Large intestine (tissue), 3 donors: ENCODE measurements around the gene RGSL1. TPM values are rescaled to one million over a fixed set of nuclear protein-coding genes. Genes with fewer than 3 reads are reported as not detected.
"Not testable (repeated sequence)": the region's sequence is repeated elsewhere in the genome, so short reads cannot be mapped to it uniquely, and the experiment has no call there.

Source experiments
- DNase-seq, 2 donors: peaks; one replicate each; pipeline versions ENCODE4 v3.0.0 to v3.0.0-alpha.2; 2013
- H3K27ac ChIP-seq: one replicate; pipeline ENCODE4 v1.5.1; 2013; ENCODE audit warnings: low read length
- H3K27me3 ChIP-seq: 2 replicates; pipeline ENCODE4 v1.6.1; 2013; ENCODE audit warnings: low read length; ENCODE audit not compliant: control insufficient read depth, insufficient read depth
- H3K36me3 ChIP-seq: 2 replicates; pipeline ENCODE4 v1.6.1; 2013; ENCODE audit warnings: low read length; ENCODE audit not compliant: control insufficient read depth, insufficient read depth
- H3K4me1 ChIP-seq: one replicate; pipeline ENCODE4 v1.6.1; 2013; ENCODE audit warnings: low read length; ENCODE audit not compliant: control insufficient read depth, insufficient read depth
- H3K4me3 ChIP-seq: one replicate; pipeline ENCODE4 v1.5.1; 2013; ENCODE audit warnings: low read length
- H3K9me3 ChIP-seq: one replicate; pipeline ENCODE4 v1.6.1; 2013; ENCODE audit warnings: mild to moderate bottlenecking, low read depth, low read length, moderate library complexity; ENCODE audit not compliant: control insufficient read depth
- WGBS: methylation state at CpG from one replicate; pipeline ENCODE4 v1.1.5; 2013; ENCODE audit warnings: low lambda C conversion rate; ENCODE audit not compliant: insufficient coverage; 5-methylcytosine and 5-hydroxymethylcytosine counted together
- polyA plus RNA-seq: library from polyadenylated mRNA; unstranded; fragments of 120-200 nt; gene quantifications from one replicate; pipeline ENCODE4 v1.2.1, GENCODE V29; 2013

The RGSL1 gene
- polyA plus RNA-seq, 1 donor = not detected

DNA sequence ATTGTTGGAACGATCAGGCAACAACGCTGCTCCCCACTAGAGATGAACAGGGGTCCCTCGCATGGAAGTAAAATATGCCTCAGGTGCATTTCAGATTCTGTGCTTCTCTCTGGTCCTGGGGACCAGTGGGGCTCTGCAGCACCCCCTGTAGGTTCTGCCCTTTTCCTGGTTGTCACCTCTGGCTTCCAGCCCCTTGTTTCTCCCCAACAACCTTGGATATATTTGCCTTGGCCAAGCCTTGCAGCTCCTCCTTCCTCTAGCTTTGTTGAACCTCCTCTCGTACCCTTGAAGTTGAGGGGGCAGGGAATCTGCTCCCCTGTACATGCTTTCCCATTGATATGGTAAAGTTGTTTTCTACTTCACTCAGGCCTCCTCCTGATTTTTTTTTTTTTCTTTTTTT lies 5.4 kb upstream of the RGSL1 start:
- WGBS = 83% methylated on average over 1 of the region's 4 CpGs
- H3K36me3 ChIP-seq = no peaks in the 10 kb centered on the region
- H3K4me3 ChIP-seq = no peak overlapping the region
- no peaks in the 10 kb centered on the region for H3K4me1 ChIP-seq
- DNase-seq = no peak
- no peaks in the 10 kb centered on the region for H3K27me3 ChIP-seq
- H3K9me3 ChIP-seq = peaks cover 4% of the 10 kb centered on the region
- H3K27ac ChIP-seq = no peak overlapping the region

DNA sequence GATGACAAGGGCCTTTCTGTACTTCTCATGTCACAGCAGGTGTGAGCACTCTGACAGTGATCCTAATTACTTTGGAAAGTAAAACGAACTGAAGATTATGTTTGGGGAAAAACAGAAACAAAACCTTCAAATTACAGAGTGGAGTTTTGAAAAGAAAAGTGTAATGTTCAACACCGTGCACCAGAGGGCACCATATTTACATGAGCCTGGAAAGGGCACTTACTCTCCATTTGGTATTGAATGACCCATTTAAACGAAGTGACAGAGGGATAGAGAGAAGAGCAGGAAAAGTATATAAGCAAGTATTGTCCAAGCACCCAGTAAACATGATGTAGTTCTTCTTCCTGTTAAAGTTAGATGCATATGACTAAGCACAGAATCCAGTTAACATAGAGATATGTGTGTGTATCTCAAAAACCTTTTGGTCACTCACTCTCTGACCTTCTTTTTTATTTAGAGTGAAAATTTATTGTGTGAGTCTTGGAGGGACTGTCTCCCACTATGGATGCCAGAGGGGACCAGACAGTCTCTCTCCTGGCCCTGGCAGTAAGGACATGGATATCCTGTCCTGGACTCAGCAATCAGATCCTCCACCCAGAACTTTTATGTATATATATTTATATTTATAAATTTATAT lies 3.8 kb upstream of the RGSL1 start:
- H3K27me3 ChIP-seq = no peaks in the 10 kb centered on the region
- H3K27ac ChIP-seq = no peak overlapping the region
- no peaks in the 10 kb centered on the region for H3K36me3 ChIP-seq
- WGBS = 0% methylated on average over 1 of the region's 3 CpGs
- DNase-seq = peak in 1 of 2 donors; percentile 19
- H3K4me1 ChIP-seq = no peaks in the 10 kb centered on the region
- H3K9me3 ChIP-seq = no peaks in the 10 kb centered on the region
- H3K4me3 ChIP-seq = no peak overlapping the region

DNA sequence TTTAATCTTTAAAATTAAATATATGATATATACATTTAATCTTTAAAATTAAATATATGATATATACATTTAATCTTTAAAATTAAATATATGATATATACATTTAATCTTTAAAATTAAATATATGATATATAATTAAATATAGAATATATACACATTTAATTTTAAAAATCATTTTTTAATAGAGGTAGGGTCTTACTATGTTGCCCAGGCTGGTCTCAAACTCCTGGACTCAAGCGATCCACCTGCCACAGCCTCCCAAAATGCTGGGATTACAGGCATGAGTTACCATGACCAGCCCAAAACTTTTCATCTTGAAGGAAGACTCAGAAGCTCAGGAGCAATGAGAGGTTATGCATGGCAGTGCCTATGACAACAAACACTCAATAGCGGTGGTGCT lies 2.8 kb upstream of the RGSL1 start:
- no CpG with 5 or more reads among the region's 2 CpGs for WGBS
- H3K4me3 ChIP-seq, H3K9me3 ChIP-seq, DNase-seq, H3K36me3 ChIP-seq, H3K27ac ChIP-seq, H3K4me1 ChIP-seq, H3K27me3 ChIP-seq: not testable (repeated sequence)

DNA sequence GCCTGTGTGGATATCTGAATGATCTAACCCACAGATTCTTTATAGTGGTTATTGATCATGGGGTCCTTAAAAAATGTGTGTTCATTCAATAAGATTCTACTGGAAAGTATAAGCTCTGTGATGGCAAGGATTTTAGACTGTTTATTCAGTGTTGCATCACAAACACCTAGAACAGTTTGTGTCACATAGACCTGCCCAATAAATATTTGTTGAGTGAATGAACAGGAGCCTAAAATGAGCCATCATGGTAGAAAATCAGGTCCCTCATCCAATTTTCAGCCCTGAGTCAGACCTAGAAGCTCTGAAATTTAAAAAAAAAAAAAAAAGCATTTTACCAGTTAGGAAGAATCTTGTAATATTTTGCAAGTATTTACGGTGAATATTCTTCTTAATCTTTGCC lies 2.3 kb upstream of the RGSL1 start:
- H3K4me1 ChIP-seq = no peaks in the 10 kb centered on the region
- no peak overlapping the region for H3K27ac ChIP-seq
- H3K27me3 ChIP-seq = no peaks in the 10 kb centered on the region
- H3K36me3 ChIP-seq = no peaks in the 10 kb centered on the region
- WGBS = 88% methylated on average over 1 of the region's 1 CpG
- DNase-seq = no peak
- no peaks in the 10 kb centered on the region for H3K9me3 ChIP-seq
- H3K4me3 ChIP-seq = no peak overlapping the region

DNA sequence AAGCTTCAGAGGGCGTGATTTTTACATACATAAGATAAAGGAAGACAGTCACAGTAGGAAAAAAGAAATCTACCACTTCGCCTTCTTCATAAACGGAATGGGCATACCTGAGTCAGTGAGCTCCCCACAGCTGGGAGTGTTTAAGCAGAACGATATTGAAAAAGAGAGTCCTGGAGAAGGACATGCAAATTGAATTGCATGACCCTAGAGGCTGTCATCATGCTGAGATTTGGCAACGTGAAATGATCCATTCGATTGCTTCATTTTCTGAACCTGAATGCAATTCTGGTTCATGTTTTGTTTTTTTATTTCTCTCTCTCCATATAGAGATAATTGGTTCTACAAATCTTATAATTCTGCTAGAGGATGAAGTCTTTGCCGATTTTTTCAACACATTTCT lies 3.7 kb downstream of the RGSL1 start:
- H3K36me3 ChIP-seq = no peaks in the 10 kb centered on the region
- H3K4me1 ChIP-seq = no peaks in the 10 kb centered on the region
- H3K27ac ChIP-seq = no peak overlapping the region
- no peaks in the 10 kb centered on the region for H3K27me3 ChIP-seq
- no peak for DNase-seq
- 90% methylated on average over 3 of the region's 7 CpGs for WGBS
- H3K4me3 ChIP-seq = no peak overlapping the region
- no peaks in the 10 kb centered on the region for H3K9me3 ChIP-seq

DNA sequence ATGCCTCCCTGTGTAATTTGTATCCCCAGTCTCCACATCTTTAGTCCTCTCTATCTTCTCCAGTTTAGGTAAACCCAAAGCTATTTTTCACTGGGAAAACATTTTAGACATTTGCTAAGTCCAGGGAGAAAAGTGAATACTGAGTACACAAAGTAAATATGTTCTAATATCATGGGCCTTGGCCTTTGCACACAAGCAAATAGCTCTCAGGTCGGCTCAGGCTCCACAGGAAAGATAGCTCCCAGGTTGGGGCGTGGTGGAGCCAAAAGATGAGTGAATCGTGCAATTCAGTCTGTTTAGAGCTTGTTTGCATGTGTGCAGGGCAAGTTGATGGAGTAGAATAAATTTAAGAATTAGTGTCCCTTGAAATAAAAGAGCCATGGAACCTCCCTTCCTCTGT lies 7.9 kb downstream of the RGSL1 start:
- H3K4me1 ChIP-seq = no peaks in the 10 kb centered on the region
- no peaks in the 10 kb centered on the region for H3K9me3 ChIP-seq
- DNase-seq = no peak
- H3K4me3 ChIP-seq = no peak overlapping the region
- H3K36me3 ChIP-seq = no peaks in the 10 kb centered on the region
- H3K27me3 ChIP-seq = no peaks in the 10 kb centered on the region
- WGBS = no CpG with 5 or more reads among the region's 3 CpGs
- H3K27ac ChIP-seq = no peak overlapping the region

DNA sequence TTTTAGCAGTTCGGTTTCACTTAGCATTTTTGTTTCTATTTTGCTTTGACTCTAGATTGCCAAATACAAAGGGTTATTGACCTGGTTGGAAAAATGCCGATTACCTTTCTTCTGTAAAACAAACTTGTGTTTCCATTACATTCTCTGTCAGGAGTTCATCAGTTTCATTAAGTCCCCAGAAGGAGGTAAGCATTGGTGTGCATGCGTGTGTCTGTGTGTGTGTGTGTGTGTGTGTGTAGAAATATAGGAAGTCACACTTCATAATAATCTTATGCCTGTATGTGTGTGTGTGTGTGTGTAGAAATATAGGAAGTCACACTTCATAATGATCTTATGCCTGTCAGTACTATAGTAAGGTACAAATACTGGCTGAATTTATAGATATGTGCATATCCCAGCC lies 10.0 kb downstream of the RGSL1 start:
- Histone ChIP-seq H3K27me3 (no peaks in the 10 kb centered on the region), H3K36me3 (no peaks in the 10 kb centered on the region), H3K4me1 (no peaks in the 10 kb centered on the region), H3K4me3 (no peak overlapping the region), H3K27ac (no peak overlapping the region), H3K9me3 (no peaks in the 10 kb centered on the region)
- DNase-seq = no peak
- 93% methylated on average over 2 of the region's 3 CpGs for WGBS

DNA sequence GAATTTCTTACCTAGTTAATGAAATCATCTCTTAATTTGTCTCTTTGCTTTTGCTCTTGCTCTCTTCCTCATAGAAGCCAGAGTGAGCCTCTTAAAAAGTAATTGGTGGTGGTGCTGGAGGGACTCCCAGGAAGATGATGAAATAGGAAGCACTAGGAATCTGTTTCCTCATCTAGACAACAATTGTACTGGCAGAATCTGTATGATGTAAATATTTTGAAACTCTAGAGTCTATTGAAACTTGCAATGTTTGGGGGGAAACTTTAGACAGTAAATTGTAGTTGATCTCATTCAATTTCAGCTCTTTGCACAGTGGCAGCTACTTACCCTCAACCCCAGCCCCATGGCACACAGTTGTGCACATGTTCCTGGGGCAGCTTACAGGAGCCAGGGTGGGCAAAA lies 10.6 kb downstream of the RGSL1 start:
- H3K27ac ChIP-seq = no peak overlapping the region
- H3K4me3 ChIP-seq = no peak overlapping the region
- H3K4me1 ChIP-seq = no peaks in the 10 kb centered on the region
- DNase-seq = no peak
- no peaks in the 10 kb centered on the region for H3K9me3 ChIP-seq
- no peaks in the 10 kb centered on the region for H3K36me3 ChIP-seq
- no peaks in the 10 kb centered on the region for H3K27me3 ChIP-seq

DNA sequence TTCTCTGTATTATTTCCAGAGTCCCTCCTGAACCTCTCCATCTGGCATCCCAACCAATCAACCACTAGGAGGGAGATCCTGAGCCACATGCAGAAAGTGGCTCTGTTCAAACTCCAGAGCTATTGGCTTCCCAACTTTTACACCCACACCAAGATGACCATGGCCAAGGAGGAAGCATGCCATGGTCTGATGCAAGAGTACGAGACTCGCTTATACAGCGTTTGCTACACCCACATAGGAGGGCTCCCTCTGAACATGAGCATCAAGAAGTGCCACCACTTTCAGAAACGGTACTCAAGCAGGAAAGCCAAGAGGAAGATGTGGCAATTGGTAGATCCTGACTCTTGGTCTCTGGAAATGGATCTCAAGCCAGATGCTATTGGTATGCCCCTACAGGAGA lies 23.6 kb downstream of the RGSL1 start:
- H3K4me1 ChIP-seq = no peaks in the 10 kb centered on the region
- H3K36me3 ChIP-seq = no peaks in the 10 kb centered on the region
- H3K4me3 ChIP-seq = no peak overlapping the region
- peaks cover 9% of the 10 kb centered on the region for H3K27me3 ChIP-seq
- no CpG with 5 or more reads among the region's 4 CpGs for WGBS
- no peak for DNase-seq
- H3K27ac ChIP-seq = no peak overlapping the region
- H3K9me3 ChIP-seq = no peaks in the 10 kb centered on the region

DNA sequence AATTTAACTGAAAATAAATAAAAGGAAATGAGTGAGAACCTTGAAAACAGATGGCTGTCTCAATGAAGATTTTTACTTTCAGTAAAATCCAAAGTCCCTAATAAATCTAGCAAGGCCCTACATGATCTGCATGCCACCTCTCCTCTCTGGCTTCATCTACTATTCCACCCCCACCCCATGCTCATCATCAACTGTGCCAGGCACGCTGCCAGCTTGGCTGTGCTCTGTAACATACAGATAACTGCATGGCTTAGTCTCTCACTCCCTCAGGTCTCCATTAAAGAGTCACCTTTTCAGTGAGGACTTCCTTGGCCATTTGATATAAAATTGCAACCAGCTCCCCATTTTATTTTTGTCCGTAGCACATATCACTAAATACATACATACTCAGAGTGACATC lies 26.7 kb downstream of the RGSL1 start:
- no peaks in the 10 kb centered on the region for H3K36me3 ChIP-seq
- H3K27ac ChIP-seq = no peak overlapping the region
- no peaks in the 10 kb centered on the region for H3K4me1 ChIP-seq
- no peak overlapping the region for H3K4me3 ChIP-seq
- peaks cover 12% of the 10 kb centered on the region for H3K27me3 ChIP-seq
- no peaks in the 10 kb centered on the region for H3K9me3 ChIP-seq
- DNase-seq = no peak
- no CpG with 5 or more reads among the region's 2 CpGs for WGBS

DNA sequence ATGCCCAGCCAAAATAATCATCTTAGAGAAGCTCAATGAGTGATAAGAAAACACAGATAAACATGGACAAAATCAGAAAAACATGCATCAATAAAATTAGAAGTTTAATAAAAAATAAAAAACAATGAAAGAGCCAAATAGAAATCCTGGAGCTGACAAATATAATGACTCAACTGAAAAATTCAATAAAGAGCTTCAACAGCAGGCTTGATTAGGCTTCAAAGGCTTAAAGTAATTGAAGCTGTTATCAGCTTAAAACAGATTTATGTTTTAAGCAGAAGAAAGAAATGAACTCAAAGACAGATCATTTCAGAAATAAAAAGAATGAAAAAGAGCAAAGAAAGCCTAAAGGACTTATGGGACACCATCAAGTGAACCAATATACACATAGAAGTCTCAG lies 28.3 kb downstream of the RGSL1 start:
- H3K9me3 ChIP-seq = no peaks in the 10 kb centered on the region
- DNase-seq = no peak

More for the DNA sequence above, 28.3 kb downstream of the RGSL1 start:
- H3K36me3 ChIP-seq = no peaks in the 10 kb centered on the region
- H3K4me1 ChIP-seq = no peaks in the 10 kb centered on the region
- no peak overlapping the region for H3K4me3 ChIP-seq
- H3K27ac ChIP-seq = no peak overlapping the region
- H3K27me3 ChIP-seq = peaks cover 10% of the 10 kb centered on the region
